HG03565 (cell line): Measurements from ENCODE around the gene ITPA.
"Not testable (repeated sequence)": the region's sequence is repeated elsewhere in the genome, so short reads cannot be mapped to it uniquely, and the experiment has no call there.

Experiments
- ATAC-seq: cut with Tn5 transposase; IDR thresholded peaks from one replicate; pipeline ENCODE4 v1.9.1; 2021; ENCODE audit warnings: mild to moderate bottlenecking, moderate library complexity; ENCODE audit not compliant: unreplicated experiment

The ITPA gene

GRCh38 chr20:3172933-3173609, 36.2 kb upstream of the ITPA start, which contains the start of gene LZTS3:
Gene LZTS3 (minus strand): TSS chr20:3173549. CDS start chr20:3167163, 6,386 bp downstream.
- peak; percentile 37 for ATAC-seq

- peak; percentile 71 for ATAC-seq
These were observed 35.5 kb upstream of the ITPA start for GRCh38 chr20:3173610-3174441.

- no peak for ATAC-seq
These were observed 34.6 kb upstream of the ITPA start for GRCh38 chr20:3174442-3175261.

- no peak for ATAC-seq
These were observed 34.0 kb upstream of the ITPA start for GRCh38 chr20:3175270-3175669.

- no peak for ATAC-seq
These were observed 31.4 kb upstream of the ITPA start for GRCh38 chr20:3177746-3178485.

- no peak for ATAC-seq
These were observed 29.0 kb upstream of the ITPA start for GRCh38 chr20:3180319-3180718.

- no peak for ATAC-seq
These were observed 28.0 kb upstream of the ITPA start for GRCh38 chr20:3181270-3181669.

GRCh38 chr20:3182429-3182828, 26.9 kb upstream of the ITPA start:
- not testable (repeated sequence) for ATAC-seq

- no peak for ATAC-seq
These were observed 25.2 kb upstream of the ITPA start for GRCh38 chr20:3183896-3184612.

- ATAC-seq: not testable (repeated sequence)
These were observed 21.4 kb upstream of the ITPA start for GRCh38 chr20:3187861-3188260.

GRCh38 chr20:3188823-3189413, 20.4 kb upstream of the ITPA start:
- ATAC-seq: no peak

GRCh38 chr20:3189561-3190131, 19.7 kb upstream of the ITPA start:
- ATAC-seq: no peak

GRCh38 chr20:3190681-3191111, 18.6 kb upstream of the ITPA start:
- no peak for ATAC-seq

GRCh38 chr20:3192226-3193015, 16.9 kb upstream of the ITPA start:
- no peak for ATAC-seq

GRCh38 chr20:3193806-3194616, 15.3 kb upstream of the ITPA start:
- ATAC-seq: no peak

- ATAC-seq: no peak
These were observed 14.5 kb upstream of the ITPA start for GRCh38 chr20:3194617-3195280.
